NCI-H510A (cell line): Measurements from ENCODE around the gene CERS6.

ENCODE experiments used
- DNase-seq: peaks from one replicate; lab custom pipeline; 2025; lab: John Stamatoyannopoulos, UW

Gene CERS6

GRCh38 chr2:168801961-168802858 lies 346.1 kb downstream of the CERS6 start, which contains the start of gene NOSTRIN:
NOSTRIN (plus strand) TSS chr2:168802637; CDS start chr2:168802647, 10 bp downstream.
- no peak for DNase-seq

GRCh38 chr2:168802859-168803725 lies 347.0 kb downstream of the CERS6 start:
- DNase-seq: no peak

- DNase-seq: no peak
Measured at GRCh38 chr2:168804214-168804613, 348.1 kb downstream of the CERS6 start.

- DNase-seq: no peak
Measured at GRCh38 chr2:168805615-168806014, 349.5 kb downstream of the CERS6 start.

GRCh38 chr2:168809537-168809936 lies 353.5 kb downstream of the CERS6 start:
- DNase-seq: no peak

GRCh38 chr2:168810235-168810634 lies 354.2 kb downstream of the CERS6 start:
- no peak for DNase-seq

- no peak for DNase-seq
Measured at GRCh38 chr2:168811696-168812095, 355.6 kb downstream of the CERS6 start.

- no peak for DNase-seq
Measured at GRCh38 chr2:168814046-168814445, 358.0 kb downstream of the CERS6 start.

GRCh38 chr2:168814939-168815907 lies 359.2 kb downstream of the CERS6 start:
- DNase-seq: no peak

GRCh38 chr2:168816369-168816768 lies 360.3 kb downstream of the CERS6 start:
- no peak for DNase-seq

- no peak for DNase-seq
Measured at GRCh38 chr2:168819050-168819715, 363.1 kb downstream of the CERS6 start.

GRCh38 chr2:168819829-168820489 lies 363.9 kb downstream of the CERS6 start:
- no peak for DNase-seq

- no peak for DNase-seq
Measured at GRCh38 chr2:168821577-168821976, 365.5 kb downstream of the CERS6 start.

- DNase-seq: no peak
Measured at GRCh38 chr2:168821992-168822391, 365.9 kb downstream of the CERS6 start.
